Measurements from ENCODE around the gene KLRG1.

DNA sequence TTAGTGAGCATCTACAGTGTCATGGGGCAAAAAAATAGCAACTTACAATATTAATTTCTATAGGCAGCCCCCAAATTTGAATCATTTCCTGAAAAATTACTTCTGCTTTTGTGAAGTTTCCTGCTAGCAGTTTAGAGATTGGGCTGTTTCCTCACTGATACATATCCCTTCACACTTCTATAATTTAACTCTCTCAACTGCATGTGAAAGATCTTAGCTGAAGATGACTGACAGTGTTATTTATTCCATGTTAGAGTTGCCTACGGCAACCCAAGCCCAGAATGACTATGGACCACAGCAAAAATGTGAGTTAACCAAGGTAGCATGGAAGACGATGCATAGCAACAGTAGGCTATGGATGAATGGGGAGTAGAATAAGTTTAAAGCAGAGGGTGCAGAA, at the start of gene KLRG1:
- TF ChIP-seq, protein P1, sequence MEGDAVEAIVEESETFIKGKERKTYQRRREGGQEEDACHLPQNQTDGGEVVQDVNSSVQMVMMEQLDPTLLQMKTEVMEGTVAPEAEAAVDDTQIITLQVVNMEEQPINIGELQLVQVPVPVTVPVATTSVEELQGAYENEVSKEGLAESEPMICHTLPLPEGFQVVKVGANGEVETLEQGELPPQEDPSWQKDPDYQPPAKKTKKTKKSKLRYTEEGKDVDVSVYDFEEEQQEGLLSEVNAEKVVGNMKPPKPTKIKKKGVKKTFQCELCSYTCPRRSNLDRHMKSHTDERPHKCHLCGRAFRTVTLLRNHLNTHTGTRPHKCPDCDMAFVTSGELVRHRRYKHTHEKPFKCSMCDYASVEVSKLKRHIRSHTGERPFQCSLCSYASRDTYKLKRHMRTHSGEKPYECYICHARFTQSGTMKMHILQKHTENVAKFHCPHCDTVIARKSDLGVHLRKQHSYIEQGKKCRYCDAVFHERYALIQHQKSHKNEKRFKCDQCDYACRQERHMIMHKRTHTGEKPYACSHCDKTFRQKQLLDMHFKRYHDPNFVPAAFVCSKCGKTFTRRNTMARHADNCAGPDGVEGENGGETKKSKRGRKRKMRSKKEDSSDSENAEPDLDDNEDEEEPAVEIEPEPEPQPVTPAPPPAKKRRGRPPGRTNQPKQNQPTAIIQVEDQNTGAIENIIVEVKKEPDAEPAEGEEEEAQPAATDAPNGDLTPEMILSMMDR (IDR thresholded peaks at IDR 0.05) = no peak
- TF ChIP-seq POLR2A (IDR thresholded peaks at IDR 0.05) = no peak
